Spleen (tissue), 11 donors: Measurements from ENCODE around the gene ZMYND15. TPM values are rescaled to one million over a fixed set of nuclear protein-coding genes. Genes with fewer than 3 reads are reported as not detected.

ENCODE experiments used
- DNase-seq: peaks from one replicate; pipeline ENCODE4 v3.0.0-alpha.2; 2020
- H3K27ac ChIP-seq, 8 donors: fragments of 200-600 bp; sonication (generic) in 7 of 8; 1 replicate in 4 of 8; 2 replicates in 4 of 8; pipeline versions ENCODE4 v1.5.0 to v1.8.0; 2016 to 2021; ENCODE audit warnings: inconsistent platforms in 4 of 8, mild to moderate bottlenecking in 4 of 8, moderate library complexity in 1 of 8
- H3K27me3 ChIP-seq, 7 donors: fragments of 200-600 bp; sonication (generic) in 6 of 7; replicated peaks in 1 of 7; 1 replicate in 4 of 7; 2 replicates in 3 of 7; pipeline versions ENCODE4 v1.5.0 to v1.8.0; 2016 to 2021; ENCODE audit warnings: inconsistent platforms in 3 of 7, mild to moderate bottlenecking in 1 of 7
- H3K36me3 ChIP-seq, 6 donors: fragments of 200-600 bp; sonication (generic) in 5 of 6; 1 replicate in 4 of 6; 2 replicates in 2 of 6; pipeline versions ENCODE4 v1.5.0 to v1.8.0; 2016 to 2021; ENCODE audit warnings: inconsistent platforms in 2 of 6
- H3K4me1 ChIP-seq, 6 donors: fragments of 200-600 bp; sonication (generic) in 5 of 6; 1 replicate in 3 of 6; 2 replicates in 3 of 6; pipeline versions ENCODE4 v1.5.0 to v1.8.0; 2016 to 2021; ENCODE audit warnings: inconsistent platforms in 3 of 6
- H3K4me3 ChIP-seq, 8 donors: fragments of 200-600 bp; sonication (generic) in 7 of 8; 1 replicate in 4 of 8; 2 replicates in 4 of 8; pipeline versions ENCODE4 v1.5.0 to v1.8.0; 2016 to 2021; ENCODE audit warnings: inconsistent platforms in 4 of 8, mild to moderate bottlenecking in 4 of 8, moderate library complexity in 2 of 8
- H3K9me3 ChIP-seq, 8 donors: fragments of 200-600 bp; sonication (generic) in 7 of 8; 1 replicate in 4 of 8; 2 replicates in 4 of 8; pipeline versions ENCODE4 v1.5.0 to v1.8.0; 2016 to 2021; ENCODE audit warnings: inconsistent platforms in 4 of 8
- POLR2A ChIP-seq, 3 donors: fragments of 450-650 bp; IDR thresholded peaks; one replicate each; pipeline ENCODE4 v1.5.1; 2017; ENCODE audit warnings: antibody characterized with exemption in 3 of 3, mild to moderate bottlenecking in 1 of 3
- POLR2AphosphoS5 ChIP-seq, 3 donors: sonication (generic); formaldehyde crosslinking; IDR thresholded peaks; one replicate each; pipeline ENCODE4 v1.5.1; 2017; ENCODE audit warnings: antibody characterized with exemption in 3 of 3
- WGBS, 5 donors: extraction: QIAGEN DNeasy Blood & Tissue Kit in 3 of 5; methylation state at CpG; one replicate each; pipeline versions ENCODE4 v1.1.5 to v1.1.7; 2013 to 2018; 5-methylcytosine and 5-hydroxymethylcytosine counted together
- intact Hi-C: fragments of 100-400 bp; cut with DNase I; formaldehyde crosslinking; loops from one replicate; pipeline ENCODE4 v1.15.0; 2023; ENCODE audit warnings: low total_unique reads
- polyA plus RNA-seq, 3 donors: library from polyadenylated mRNA; stranded (reverse); fragments of 200-250 nt; gene quantifications; one replicate each; pipeline ENCODE4 v1.2.1, GENCODE V29; 2013
- total RNA-seq, 7 donors: library from RNA; depleted of rRNA in 3 of 7; stranded (reverse); fragments of >200 nt in 3 of 7; fragmentation: NEBNext Ultra II Directional in 4 of 7; extraction: Animal tissue kit (Norgen Biotek cat#: 25700) in 4 of 7; gene quantifications; one replicate each; pipeline versions ENCODE4 v1.1.0 to v1.2.1, GENCODE V29; 2016 to 2021
- TF ChIP-seq, protein P1 (sequence below), 11 experiments: fragments of 200-600 bp in 7 of 11; fragments of 450-650 bp in 4 of 11; sonication (generic) in 4 of 11; IDR thresholded peaks in 8 of 11; conservative IDR thresholded peaks in 3 of 11; 1 replicate in 7 of 11; 2 replicates in 4 of 11; pipeline versions ENCODE4 v1.4.0 to v1.8.0; 2016 to 2021; ENCODE audit warnings: antibody characterized with exemption in 11 of 11, inconsistent platforms in 4 of 11, mild to moderate bottlenecking in 1 of 11
- donor health status: healthy with polysubstance abuse.
- donor health status: DM: no; HTN: no; CAD: no; lungs with moderate emphysema.
- donor health status: DM: no; HTN: no; CAD: no.
- donor health status: Bipolar disorder and iron deficiency.
- donor health status: healthy.
- donor health status: DM: no; HTN: no; CAD: no.
- donor health status: DM: yes; HTN: yes; CAD: no.

Gene ZMYND15
- total and polyA plus RNA-seq, 10 donors: 1.8 to 11.5 (median 4.1) TPM

DNA sequence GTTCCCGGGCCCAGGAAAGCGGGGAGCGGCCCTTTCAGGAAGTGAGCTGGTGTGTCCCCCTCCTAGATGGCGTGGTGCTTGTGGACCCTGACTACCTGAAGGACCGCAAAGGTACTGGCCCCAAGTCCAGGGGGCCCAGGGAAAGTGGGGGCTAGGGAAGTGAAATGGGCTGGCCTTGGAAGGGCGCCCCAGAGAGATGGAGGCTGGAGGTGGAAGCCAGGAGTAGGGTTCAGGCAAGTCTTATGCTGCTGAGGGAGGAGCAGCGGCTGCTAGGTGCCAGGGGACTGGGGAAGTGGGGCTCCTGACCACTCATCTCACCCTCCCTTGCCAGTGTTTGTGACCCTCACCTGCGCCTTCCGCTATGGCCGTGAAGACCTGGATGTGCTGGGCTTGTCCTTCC, 23.6 kb upstream of the ZMYND15 start:
- WGBS, 5 donors: 94 to 99% (median 96%) methylated on average over 10 of the region's 10 CpGs
- intact Hi-C loops: loop anchor here (10.0 kb wide), 1 partner anchor 79 kb away; the partner anchor contains the start of gene PSMB6
- peak overlapping the region in 5 of 8 donors; percentile 71 to 99 (median 98) for H3K27ac ChIP-seq
- H3K36me3 ChIP-seq: peaks cover 0 to 76% (median 51%) of the 10 kb centered on the region in 6 donors
- peak in 1 of 3 donors; percentile 48 for TF ChIP-seq POLR2AphosphoS5 (IDR thresholded peaks at IDR 0.05)
- TF ChIP-seq POLR2A (IDR thresholded peaks at IDR 0.05): no peak
- DNase-seq: no peak
- peak overlapping the region in 2 of 8 donors; percentile 19 to 93 for H3K4me3 ChIP-seq
- H3K27me3 ChIP-seq: no peaks in the 10 kb centered on the region
- peaks cover 23 to 92% (median 58%) of the 10 kb centered on the region in 6 donors for H3K4me1 ChIP-seq
- no peaks in the 10 kb centered on the region for H3K9me3 ChIP-seq

DNA sequence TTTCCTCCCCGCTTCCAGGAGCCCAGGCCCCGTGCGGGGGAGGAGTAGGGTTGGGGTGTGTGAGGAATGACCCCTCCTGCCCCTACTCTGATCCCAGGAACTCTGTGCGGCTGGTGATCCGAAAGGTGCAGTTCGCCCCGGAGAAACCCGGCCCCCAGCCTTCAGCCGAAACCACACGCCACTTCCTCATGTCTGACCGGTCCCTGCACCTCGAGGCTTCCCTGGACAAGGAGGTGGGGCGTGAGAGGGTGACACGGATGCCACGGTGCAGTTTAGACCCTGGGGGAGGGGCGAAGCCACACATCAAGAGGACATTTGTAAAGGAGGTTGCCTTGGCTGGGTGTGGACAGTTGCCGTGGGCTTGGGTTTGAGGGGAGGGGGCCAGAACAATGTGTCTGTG, 21.8 kb upstream of the ZMYND15 start:
- peak; percentile 91 for DNase-seq
- H3K9me3 ChIP-seq: no peaks in the 10 kb centered on the region
- 61 to 90% (median 71%) methylated on average over 12 to 17 of the region's 17 CpGs for WGBS, 5 donors
- peak overlapping the region in 7 of 8 donors; percentile 42 to 99 (median 71) for H3K27ac ChIP-seq
- peak overlapping the region in 3 of 8 donors; percentile 2 to 93 (median 19) for H3K4me3 ChIP-seq
- intact Hi-C loops: loop anchor here (10.0 kb wide), 1 partner anchor 77 kb away; the partner anchor contains the start of gene PSMB6
- peak; percentile 51 to 81 (median 58) for TF ChIP-seq POLR2AphosphoS5 (IDR thresholded peaks at IDR 0.05)
- TF ChIP-seq, protein P1, sequence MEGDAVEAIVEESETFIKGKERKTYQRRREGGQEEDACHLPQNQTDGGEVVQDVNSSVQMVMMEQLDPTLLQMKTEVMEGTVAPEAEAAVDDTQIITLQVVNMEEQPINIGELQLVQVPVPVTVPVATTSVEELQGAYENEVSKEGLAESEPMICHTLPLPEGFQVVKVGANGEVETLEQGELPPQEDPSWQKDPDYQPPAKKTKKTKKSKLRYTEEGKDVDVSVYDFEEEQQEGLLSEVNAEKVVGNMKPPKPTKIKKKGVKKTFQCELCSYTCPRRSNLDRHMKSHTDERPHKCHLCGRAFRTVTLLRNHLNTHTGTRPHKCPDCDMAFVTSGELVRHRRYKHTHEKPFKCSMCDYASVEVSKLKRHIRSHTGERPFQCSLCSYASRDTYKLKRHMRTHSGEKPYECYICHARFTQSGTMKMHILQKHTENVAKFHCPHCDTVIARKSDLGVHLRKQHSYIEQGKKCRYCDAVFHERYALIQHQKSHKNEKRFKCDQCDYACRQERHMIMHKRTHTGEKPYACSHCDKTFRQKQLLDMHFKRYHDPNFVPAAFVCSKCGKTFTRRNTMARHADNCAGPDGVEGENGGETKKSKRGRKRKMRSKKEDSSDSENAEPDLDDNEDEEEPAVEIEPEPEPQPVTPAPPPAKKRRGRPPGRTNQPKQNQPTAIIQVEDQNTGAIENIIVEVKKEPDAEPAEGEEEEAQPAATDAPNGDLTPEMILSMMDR (IDR thresholded peaks at IDR 0.05 in 8 of 11, conservative IDR thresholded peaks at IDR 0.05 in 3 of 11): no peak
- peaks cover 9 to 77% (median 41%) of the 10 kb centered on the region in 6 donors for H3K4me1 ChIP-seq
- H3K27me3 ChIP-seq: no peaks in the 10 kb centered on the region
- peaks cover 0 to 84% (median 53%) of the 10 kb centered on the region in 6 donors for H3K36me3 ChIP-seq

DNA sequence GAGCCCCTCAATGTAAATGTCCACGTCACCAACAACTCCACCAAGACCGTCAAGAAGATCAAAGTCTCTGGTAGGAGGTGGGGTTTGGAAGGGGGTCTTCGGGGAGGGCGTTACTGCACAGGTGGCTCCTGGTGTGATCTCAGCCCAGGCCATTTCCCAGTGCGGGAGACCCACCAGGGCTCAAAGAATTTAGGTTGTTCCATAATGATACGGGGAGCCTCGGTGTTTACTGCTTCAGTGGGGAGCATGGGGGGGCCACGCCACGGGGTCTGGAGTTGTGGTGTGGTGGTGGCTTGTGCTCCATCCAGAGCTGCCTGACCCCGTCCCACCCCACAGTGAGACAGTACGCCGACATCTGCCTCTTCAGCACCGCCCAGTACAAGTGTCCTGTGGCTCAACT, 21.4 kb upstream of the ZMYND15 start:
- DNase-seq: no peak
- peak in 1 of 3 donors; percentile 35 for TF ChIP-seq POLR2AphosphoS5 (IDR thresholded peaks at IDR 0.05)
- TF ChIP-seq, protein P1 (IDR thresholded peaks at IDR 0.05 in 8 of 11, conservative IDR thresholded peaks at IDR 0.05 in 3 of 11): no peak
- Histone ChIP-seq H3K9me3 (no peaks in the 10 kb centered on the region), H3K36me3 (peaks cover 0 to 79% (median 53%) of the 10 kb centered on the region in 6 donors), H3K27me3 (no peaks in the 10 kb centered on the region), H3K4me3 (peak overlapping the region in 1 of 8 donors; percentile 93), H3K4me1 (peaks cover 5 to 72% (median 36%) of the 10 kb centered on the region in 6 donors), H3K27ac (peak overlapping the region in 7 of 8 donors; percentile 42 to 99 (median 71))
- intact Hi-C loops: loop anchor here (10.0 kb wide), 1 partner anchor 77 kb away; the partner anchor contains the start of gene PSMB6
- WGBS, 5 donors: 94 to 97% (median 96%) methylated on average over 13 of the region's 13 CpGs

DNA sequence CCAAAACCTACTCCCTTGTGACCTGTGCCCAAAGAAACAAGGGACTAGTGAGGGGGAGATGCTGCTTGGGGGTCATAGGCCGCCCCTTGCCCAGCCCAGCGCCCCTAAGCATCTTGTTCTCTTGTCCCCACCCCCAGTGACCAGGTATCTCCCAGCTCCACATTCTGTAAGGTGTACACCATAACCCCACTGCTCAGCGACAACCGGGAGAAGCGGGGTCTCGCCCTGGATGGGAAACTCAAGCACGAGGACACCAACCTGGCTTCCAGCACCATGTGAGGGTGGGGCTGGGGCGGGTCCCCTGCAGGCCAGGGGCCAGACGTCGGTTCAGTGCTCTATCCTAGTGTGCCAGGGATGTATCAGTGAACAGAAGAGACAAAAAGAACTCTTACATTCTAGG, 20.5 kb upstream of the ZMYND15 start:
- WGBS, 5 donors: 75 to 89% (median 86%) methylated on average over 6 to 10 of the region's 10 CpGs
- Histone ChIP-seq H3K4me1 (peaks cover 0 to 64% (median 27%) of the 10 kb centered on the region in 6 donors), H3K9me3 (no peaks in the 10 kb centered on the region), H3K36me3 (peaks cover 0 to 72% (median 53%) of the 10 kb centered on the region in 6 donors), H3K27me3 (no peaks in the 10 kb centered on the region), H3K27ac (peak overlapping the region in 4 of 8 donors; percentile 32 to 99 (median 68)), H3K4me3 (no peak overlapping the region)
- no peak for DNase-seq
- intact Hi-C loops: loop anchor here (10.0 kb wide), 1 partner anchor 76 kb away; the partner anchor contains the start of gene PSMB6
- TF ChIP-seq, protein P1 (IDR thresholded peaks at IDR 0.05 in 8 of 11, conservative IDR thresholded peaks at IDR 0.05 in 3 of 11): no peak
- TF ChIP-seq POLR2AphosphoS5 (IDR thresholded peaks at IDR 0.05): no peak
